DND-41 (cell line): ENCODE results near the gene NTM.

ENCODE experiments used
- ATAC-seq: fragments of 200-7000 bp; cut with Tn5 transposase; 3 replicates; pipeline ENCODE4 v1.9.1; 2021; ENCODE audit warnings: low read depth; ENCODE audit not compliant: insufficient read depth
- DNase-seq: peaks from one replicate; pipeline ENCODE4 v3.0.0-alpha.2; 2020
- H2AFZ ChIP-seq: 2 replicates; pipeline ENCODE4 v1.6.0; 2012; ENCODE audit warnings: low read depth, low read length
- H3K27ac ChIP-seq: 2 replicates; pipeline ENCODE4 v1.5.1; 2012; ENCODE audit warnings: low read length, inconsistent platforms
- H3K27me3 ChIP-seq: fragments of 200-600 bp; sonication (generic); 2 replicates; pipeline ENCODE4 v1.6.0; 2012; ENCODE audit warnings: low read length, mild to moderate bottlenecking, inconsistent platforms; ENCODE audit not compliant: insufficient read depth, poor library complexity
- H3K36me3 ChIP-seq: 2 replicates; pipeline ENCODE4 v1.5.1; 2012; ENCODE audit warnings: low read length, inconsistent platforms; ENCODE audit not compliant: insufficient read depth
- H3K4me1 ChIP-seq: 2 replicates; pipeline ENCODE4 v1.5.1; 2012; ENCODE audit warnings: mild to moderate bottlenecking, low read length; ENCODE audit not compliant: insufficient read depth
- H3K4me2 ChIP-seq: 2 replicates; pipeline ENCODE4 v1.6.0; 2012; ENCODE audit warnings: mild to moderate bottlenecking, moderate library complexity, low read length, inconsistent platforms; ENCODE audit not compliant: insufficient read depth
- H3K4me3 ChIP-seq, 2 experiments: fragments of 200-600 bp in 1 of 2; shearing (Covaris generic) in 1 of 2; 2 replicates each; pipeline ENCODE4 v1.5.1; 2012 to 2016; ENCODE audit warnings: inconsistent platforms in 2 of 2, low read length in 2 of 2, mild to moderate bottlenecking in 2 of 2, low read depth in 1 of 2, moderate library complexity in 1 of 2
- H3K79me2 ChIP-seq: 2 replicates; pipeline ENCODE4 v1.6.0; 2012; ENCODE audit warnings: low read length, inconsistent platforms; ENCODE audit not compliant: insufficient read depth
- H3K9ac ChIP-seq: 2 replicates; pipeline ENCODE4 v1.6.0; 2012; ENCODE audit warnings: low read depth, mild to moderate bottlenecking, inconsistent platforms, low read length, moderate library complexity
- H3K9me3 ChIP-seq: 2 replicates; pipeline ENCODE4 v1.5.1; 2012; ENCODE audit warnings: low read length, moderate library complexity, mild to moderate bottlenecking, inconsistent platforms; ENCODE audit not compliant: insufficient read depth, severe bottlenecking
- H4K20me1 ChIP-seq: 2 replicates; pipeline ENCODE4 v1.6.0; 2012; ENCODE audit warnings: low read length; ENCODE audit not compliant: insufficient read depth
- CTCF ChIP-seq: IDR thresholded peaks from 2 replicates; pipeline ENCODE4 v1.5.1; 2012; ENCODE audit warnings: borderline replicate concordance, low read length, moderate library complexity, mild to moderate bottlenecking; ENCODE audit not compliant: poor library complexity, severe bottlenecking; ENCODE audit errors: extremely low read depth
- EZH2 ChIP-seq: IDR thresholded peaks from 3 replicates; pipeline ENCODE4 v1.6.1; 2012; ENCODE audit warnings: borderline replicate concordance, low read depth, mild to moderate bottlenecking, moderate library complexity, low read length, inconsistent platforms; ENCODE audit not compliant: severe bottlenecking

The NTM gene

GRCh38 chr11:131421066-131421855 is 50.8 kb downstream of the NTM start:
- Histone ChIP-seq H3K9me3 (no peaks in the 10 kb centered on the region), H3K27me3 (peaks cover 27% of the 10 kb centered on the region), H3K4me3 (no peak overlapping the region), H3K36me3 (no peaks in the 10 kb centered on the region), H3K4me2 (no peak overlapping the region), H3K4me1 (no peaks in the 10 kb centered on the region), H3K9ac (no peak overlapping the region), H3K79me2 (no peaks in the 10 kb centered on the region), H4K20me1 (no peaks in the 10 kb centered on the region), H2AFZ (no peak overlapping the region), H3K27ac (no peak overlapping the region)
- TF ChIP-seq CTCF: no peak
- no peak for TF ChIP-seq EZH2
- no peak for DNase-seq
- ATAC-seq: no peak

GRCh38 chr11:131422029-131422428 is 51.6 kb downstream of the NTM start:
- Histone ChIP-seq H2AFZ (no peak overlapping the region), H3K79me2 (no peaks in the 10 kb centered on the region), H3K36me3 (no peaks in the 10 kb centered on the region), H3K27ac (no peak overlapping the region), H3K9me3 (no peaks in the 10 kb centered on the region), H3K4me1 (no peaks in the 10 kb centered on the region), H3K4me3 (no peak overlapping the region), H3K27me3 (peaks cover 27% of the 10 kb centered on the region), H4K20me1 (no peaks in the 10 kb centered on the region), H3K9ac (no peak overlapping the region), H3K4me2 (no peak overlapping the region)
- ATAC-seq (no peak), DNase-seq (no peak)
- TF ChIP-seq CTCF (no peak), EZH2 (no peak)

GRCh38 chr11:131422496-131422895 is 52.1 kb downstream of the NTM start:
- TF ChIP-seq EZH2 (no peak), CTCF (no peak)
- no peak overlapping the region for H3K4me3 ChIP-seq

More at GRCh38 chr11:131422496-131422895, 52.1 kb downstream of the NTM start:
- H3K9me3 ChIP-seq: no peaks in the 10 kb centered on the region
- H3K4me2 ChIP-seq: no peak overlapping the region
- H3K27ac ChIP-seq: no peak overlapping the region
- peaks cover 27% of the 10 kb centered on the region for H3K27me3 ChIP-seq
- H3K9ac ChIP-seq: no peak overlapping the region
- no peaks in the 10 kb centered on the region for H4K20me1 ChIP-seq
- no peak for ATAC-seq
- no peaks in the 10 kb centered on the region for H3K79me2 ChIP-seq
- no peaks in the 10 kb centered on the region for H3K36me3 ChIP-seq
- H2AFZ ChIP-seq: no peak overlapping the region
- H3K4me1 ChIP-seq: no peaks in the 10 kb centered on the region
- DNase-seq: no peak
